ENCODE measurements around the gene IER5L.

DNA sequence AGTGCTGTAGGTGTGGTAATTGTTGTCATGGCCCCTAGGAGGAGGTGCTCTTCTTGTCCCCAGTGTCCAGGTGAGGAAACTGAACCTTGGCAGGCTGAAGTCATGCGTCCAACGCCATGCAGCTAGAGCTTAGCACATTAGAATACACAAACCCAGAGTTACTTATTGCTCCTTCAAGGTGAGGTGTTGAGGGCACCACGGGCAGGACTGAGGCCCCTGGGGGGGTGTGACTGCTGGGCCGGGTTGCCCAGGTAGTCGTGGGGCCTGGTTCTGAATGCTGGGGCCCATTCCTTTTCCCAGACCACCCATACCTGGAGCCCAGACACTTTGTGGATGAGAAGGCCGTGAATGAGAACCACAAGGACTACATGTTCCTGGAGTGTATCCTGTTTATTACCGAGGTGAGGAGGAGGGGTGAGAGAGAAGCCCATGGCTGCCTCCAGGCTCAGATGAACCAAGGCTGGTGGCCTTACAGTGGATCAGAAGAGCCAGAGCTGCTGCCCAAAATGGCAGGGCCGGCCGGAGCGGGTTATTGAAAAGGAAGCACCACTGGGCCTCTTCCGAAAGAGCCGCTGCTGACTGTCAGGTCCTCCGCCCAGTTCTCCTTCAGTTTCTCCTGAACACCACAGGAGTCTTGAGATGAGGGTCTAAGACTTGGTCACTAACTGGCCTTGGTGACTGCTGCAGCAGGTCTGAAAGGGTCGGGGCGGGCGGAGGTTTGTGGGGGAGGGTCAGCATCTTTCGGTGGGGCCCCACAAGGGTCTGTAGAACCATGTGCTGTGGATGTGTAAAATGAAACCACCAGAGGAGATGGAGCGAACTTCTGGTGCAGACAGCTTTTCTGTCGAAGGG lies 40.5 kb downstream of the IER5L start:
- no peak for TF ChIP-seq ZNF121 (tag by site-specific recombination; IDR thresholded peaks at IDR 0.05)
- no peak for TF ChIP-seq GLI4 (tag by site-specific recombination; IDR thresholded peaks at IDR 0.05)
- TF ChIP-seq ZBTB49 (tag by site-specific recombination; IDR thresholded peaks at IDR 0.05; ENCODE audit: low read depth), result no peak
